Measurements from ENCODE around the gene MT1G.
"Not testable (repeated sequence)": the region's sequence is repeated elsewhere in the genome, so short reads cannot be mapped to it uniquely, and the experiment has no call there.

Gene MT1G

GRCh38 chr16:56684256-56684925, 16.5 kb upstream of the MT1G start:
- no peak for DNase-seq

GRCh38 chr16:56683424-56684172, 15.7 kb upstream of the MT1G start:
- no peak for DNase-seq

- DNase-seq, result no peak
Observed at GRCh38 chr16:56682703-56683397, 15.0 kb upstream of the MT1G start.

GRCh38 chr16:56681939-56682702, 14.3 kb upstream of the MT1G start, which contains the start of gene MT1X:
Gene MT1X (plus strand): TSS chr16:56682470. CDS start chr16:56682541, 71 bp downstream.
- peak; percentile 85 for DNase-seq

- no peak for DNase-seq
Observed at GRCh38 chr16:56679818-56680217, 12.0 kb upstream of the MT1G start.

- DNase-seq, result no peak
Observed at GRCh38 chr16:56679078-56679730, 11.3 kb upstream of the MT1G start.

- DNase-seq, result no peak
Observed at GRCh38 chr16:56677474-56677873, 9.6 kb upstream of the MT1G start.

- peak; percentile 28 for DNase-seq
Observed at GRCh38 chr16:56675685-56676210, 7.9 kb upstream of the MT1G start.

GRCh38 chr16:56674570-56674969, 6.7 kb upstream of the MT1G start:
- not testable (repeated sequence) for DNase-seq

GRCh38 chr16:56673921-56674320, 6.1 kb upstream of the MT1G start:
- no peak for DNase-seq

- no peak for DNase-seq
Observed at GRCh38 chr16:56672761-56673536, 5.1 kb upstream of the MT1G start.

- not testable (repeated sequence) for DNase-seq
Observed at GRCh38 chr16:56672171-56672570, 4.3 kb upstream of the MT1G start.

GRCh38 chr16:56671691-56672090, 3.8 kb upstream of the MT1G start:
- DNase-seq, result not testable (repeated sequence)

- no peak for DNase-seq
Observed at GRCh38 chr16:56670620-56670934, 2.7 kb upstream of the MT1G start.

- no peak for DNase-seq
Observed at GRCh38 chr16:56669840-56670619, 2.2 kb upstream of the MT1G start.

- DNase-seq, result no peak
Observed at GRCh38 chr16:56669005-56669839, 1.4 kb upstream of the MT1G start, which contains the start of gene MT1H. Gene MT1H (plus strand): TSS chr16:56669814. CDS start chr16:56669885, 71 bp downstream.

- DNase-seq, result not testable (repeated sequence)
Observed at GRCh38 chr16:56665286-56666261, 2.3 kb downstream of the MT1G start.

- DNase-seq, result no peak
Observed at GRCh38 chr16:56664506-56664905, 3.4 kb downstream of the MT1G start.

Measured in CD4-positive, alpha-beta T cell treated with Interferon gamma for 1 hour (primary cell).